PC-3 (cell line): ENCODE results near the gene ARHGAP5.

Experiments used
- CTCF ChIP-seq: fragments of 300-600 bp; sonication (generic); conservative IDR thresholded peaks from 2 replicates; pipeline ENCODE4 v1.5.1; 2017; ENCODE audit warnings: antibody characterized with exemption, low read depth, mild to moderate bottlenecking, low read length
- EZH2 ChIP-seq: fragments of 300-600 bp; sonication (generic); IDR thresholded peaks from one replicate; pipeline ENCODE4 v1.6.1; 2017; ENCODE audit warnings: antibody characterized with exemption, mild to moderate bottlenecking, low read length; ENCODE audit not compliant: unreplicated experiment
- EZH2phosphoT487 ChIP-seq: fragments of 300-600 bp; sonication (generic); IDR thresholded peaks from 2 replicates; pipeline ENCODE4 v1.6.1; 2018; ENCODE audit warnings: mild to moderate bottlenecking, antibody characterized with exemption, low read length, borderline replicate concordance

GRCh38 chr14:32081901-32082300 is 4.8 kb downstream of the ARHGAP5 start:
- no peak for TF ChIP-seq CTCF
- no peak for TF ChIP-seq EZH2phosphoT487
- TF ChIP-seq EZH2: no peak
